Erythroblast (primary cell): Measurements from ENCODE around the gene DIP2A.
A peak's percentile ranks its signal among the peaks of the same experiment; 100 is the strongest.
"Not testable (repeated sequence)": the region's sequence is repeated elsewhere in the genome, so short reads cannot be mapped to it uniquely, and the experiment has no call there.

Experiments used
- DNase-seq, 2 experiments: peaks; one replicate each; lab custom pipeline; 2025; lab: John Stamatoyannopoulos, UW
- GATA1 ChIP-seq: IDR thresholded peaks from 2 replicates; pipeline ENCODE4 v1.6.1; 2011; ENCODE audit warnings: low read depth, mild to moderate bottlenecking, control low read depth, low read length, moderate library complexity
- POLR2A ChIP-seq: IDR thresholded peaks from 2 replicates; pipeline ENCODE4 v1.6.1; 2011; ENCODE audit warnings: mild to moderate bottlenecking, low read length

The DIP2A gene

DNA sequence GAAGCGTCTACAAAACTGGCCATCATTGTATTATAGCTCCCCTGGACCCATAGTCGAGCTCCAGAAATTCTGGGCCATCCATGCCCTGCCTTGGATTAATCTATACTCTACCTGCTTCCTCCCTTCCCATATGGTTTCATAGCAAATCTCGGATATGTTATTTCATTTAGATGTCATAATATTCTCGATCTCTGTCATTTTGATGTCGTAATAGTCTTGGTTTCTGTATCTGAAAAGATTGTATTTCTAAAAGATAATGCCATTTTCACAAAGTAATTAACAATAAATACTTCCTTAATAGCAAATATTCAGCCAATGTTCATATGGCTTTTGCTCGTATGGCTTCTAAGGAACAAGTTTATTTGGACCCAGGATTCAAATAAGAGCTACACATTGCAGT is 35.1 kb downstream of the DIP2A start:
- TF ChIP-seq GATA1 (no peak), POLR2A (no peak)
- DNase-seq, result no peak

DNA sequence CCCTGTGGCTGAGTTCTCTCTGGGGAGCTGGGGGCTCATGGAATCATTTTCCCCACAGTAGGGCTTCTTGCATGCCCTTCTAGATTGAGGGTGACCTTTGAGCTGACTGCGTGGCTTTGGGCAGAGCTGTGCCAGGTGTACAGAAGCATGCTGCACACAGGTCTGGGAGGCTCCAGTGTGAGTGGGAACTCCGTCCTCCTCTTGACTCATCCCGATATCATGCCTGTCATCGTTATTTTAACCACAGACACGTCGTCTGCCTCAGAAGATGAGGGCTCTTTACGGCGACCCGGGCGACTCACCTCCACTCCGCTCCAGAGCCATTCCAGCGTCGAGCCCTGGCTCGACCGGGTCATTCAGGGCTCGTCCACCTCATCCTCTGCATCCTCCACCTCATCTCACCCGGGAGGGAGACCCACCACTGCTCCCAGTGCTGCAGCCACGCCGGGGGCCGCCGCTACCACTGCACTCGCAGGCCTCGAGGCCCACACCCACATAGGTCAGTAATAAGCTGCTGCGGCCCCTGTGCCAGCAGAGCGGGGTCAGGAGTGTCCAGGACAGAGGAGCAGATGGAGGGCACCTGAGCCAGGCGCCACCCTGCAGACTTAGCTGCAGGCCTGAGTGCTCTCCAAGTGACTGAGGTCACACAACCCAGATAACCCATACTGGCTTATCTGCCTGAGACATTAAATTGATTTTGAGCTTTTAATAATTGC is 39.8 kb downstream of the DIP2A start:
- no peak for TF ChIP-seq POLR2A
- TF ChIP-seq GATA1, result no peak
- DNase-seq, result no peak

- no peak for TF ChIP-seq GATA1
- TF ChIP-seq POLR2A, result no peak
- peak in 1 of 2 experiments; percentile 21 for DNase-seq
These were observed 41.7 kb downstream of the DIP2A start for GRCh38 chr21:46500224-46500861.

DNA sequence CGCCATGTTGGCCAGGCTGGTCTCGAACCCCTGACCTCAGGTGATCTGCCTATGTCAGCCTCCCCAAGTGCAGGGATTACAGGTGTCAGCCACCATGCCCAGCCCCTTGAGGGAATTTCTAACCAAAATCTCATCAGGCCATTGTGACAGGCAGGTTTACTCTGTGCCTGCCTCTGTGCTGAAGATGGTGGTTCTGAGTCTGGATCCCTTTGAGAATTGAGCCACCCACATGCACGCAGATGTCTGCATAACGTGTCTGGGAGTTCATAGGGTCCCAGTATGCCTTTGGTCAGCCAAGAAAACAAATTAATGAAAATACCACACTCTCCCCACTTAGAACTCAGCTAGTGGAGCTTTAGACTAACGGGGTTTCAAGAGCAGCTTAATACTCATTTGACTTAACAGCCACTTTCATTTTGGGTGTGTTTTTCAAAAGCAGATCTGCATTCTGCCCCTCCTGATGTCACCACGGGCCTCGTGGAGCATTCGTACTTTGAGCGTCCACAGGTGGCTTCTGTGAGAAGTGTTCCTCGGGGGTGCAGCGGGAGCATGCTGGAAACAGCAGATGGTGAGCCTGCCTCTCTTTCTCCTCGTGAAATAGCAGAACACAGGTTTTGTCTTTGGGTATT is 45.3 kb downstream of the DIP2A start:
- no peak for DNase-seq

DNA sequence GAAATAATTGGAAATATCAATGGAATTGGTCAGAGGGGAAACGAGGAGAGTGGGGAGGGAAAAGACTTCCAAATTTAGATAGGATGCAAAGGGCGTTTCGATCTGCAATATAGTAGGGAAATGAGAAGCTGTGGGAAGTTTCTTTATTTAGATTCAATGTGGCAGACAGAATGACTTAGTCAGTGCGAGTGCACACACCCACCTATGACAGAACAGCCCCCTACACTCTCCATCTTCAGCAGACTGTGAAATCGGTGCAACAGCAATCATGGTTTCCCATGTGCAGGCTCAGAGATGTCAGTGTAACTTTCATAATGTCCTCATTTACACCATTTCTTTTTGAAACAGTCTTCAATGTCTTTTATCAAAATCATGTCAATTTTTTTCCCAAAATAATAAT is 46.0 kb downstream of the DIP2A start:
- DNase-seq, result no peak
- TF ChIP-seq POLR2A (no peak), GATA1 (no peak)

More for the DNA sequence above, 45.3 kb downstream of the DIP2A start:
- TF ChIP-seq GATA1 (no peak), POLR2A (no peak)

- TF ChIP-seq POLR2A, result no peak
- TF ChIP-seq GATA1, result no peak
- no peak for DNase-seq
These were observed 48.9 kb downstream of the DIP2A start for GRCh38 chr21:46507562-46507961.

- no peak for TF ChIP-seq POLR2A
- no peak for TF ChIP-seq GATA1
- peak; percentile 18 to 29 for DNase-seq
These were observed 51.2 kb downstream of the DIP2A start for GRCh38 chr21:46509741-46510502.

- no peak for DNase-seq
- TF ChIP-seq POLR2A, result no peak
- no peak for TF ChIP-seq GATA1
These were observed 56.4 kb downstream of the DIP2A start for GRCh38 chr21:46515109-46515508.

- DNase-seq, result no peak
- no peak for TF ChIP-seq GATA1
- TF ChIP-seq POLR2A, result no peak
These were observed 57.4 kb downstream of the DIP2A start for GRCh38 chr21:46516068-46516467.

- TF ChIP-seq POLR2A, result no peak
- TF ChIP-seq GATA1, result no peak
- no peak for DNase-seq
These were observed 58.7 kb downstream of the DIP2A start for GRCh38 chr21:46517361-46517760.

DNA sequence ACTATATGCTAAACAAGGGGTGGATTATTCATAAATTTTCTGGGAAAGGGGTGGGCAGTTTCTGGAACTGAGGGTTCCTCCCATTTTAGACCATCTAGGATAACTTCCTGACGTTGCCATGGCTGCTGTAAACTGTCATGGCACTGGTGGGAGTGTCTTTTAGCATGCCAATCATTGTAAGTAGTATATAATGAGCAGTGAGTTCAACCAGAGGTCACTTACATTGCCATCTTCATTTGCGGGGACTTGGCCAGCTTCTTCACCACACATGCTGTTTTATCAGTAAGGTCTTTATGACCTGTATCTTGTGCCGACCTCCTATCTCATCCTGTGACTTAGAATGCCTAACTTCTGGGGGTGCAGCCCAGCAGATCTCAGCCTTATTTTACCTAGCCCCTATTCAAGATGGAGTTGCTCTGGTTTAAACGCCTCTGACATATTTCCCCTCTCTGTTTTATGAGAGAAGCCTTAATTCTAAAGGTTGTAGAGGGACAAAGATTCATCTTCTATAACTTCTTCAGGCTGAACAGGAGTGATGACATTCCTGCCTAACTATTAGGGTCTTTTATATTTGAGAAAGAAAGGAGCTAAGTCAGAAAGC is 60.4 kb downstream of the DIP2A start:
- DNase-seq, result peak; percentile 19 to 41
- TF ChIP-seq GATA1 (no peak), POLR2A (no peak)

DNA sequence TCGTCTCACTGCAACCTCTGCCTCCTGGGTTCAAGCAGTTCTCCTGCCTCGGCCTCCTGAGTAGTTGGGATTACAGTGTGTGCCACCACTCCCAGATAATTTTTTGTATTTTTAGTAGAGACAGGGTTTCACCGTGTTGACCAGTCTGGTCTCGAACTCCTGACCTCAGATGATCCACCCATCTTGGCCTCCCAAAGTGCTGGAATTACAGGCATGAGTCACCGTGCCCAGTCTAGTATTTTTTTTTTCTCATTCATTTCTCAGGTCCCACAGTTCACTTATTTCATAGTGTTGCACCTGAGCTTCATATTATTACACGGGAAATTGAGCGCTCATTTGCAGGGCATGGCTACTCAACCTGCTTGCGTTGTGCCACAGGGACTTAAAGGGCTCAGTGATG is 68.7 kb downstream of the DIP2A start:
- DNase-seq, result not testable (repeated sequence)

DNA sequence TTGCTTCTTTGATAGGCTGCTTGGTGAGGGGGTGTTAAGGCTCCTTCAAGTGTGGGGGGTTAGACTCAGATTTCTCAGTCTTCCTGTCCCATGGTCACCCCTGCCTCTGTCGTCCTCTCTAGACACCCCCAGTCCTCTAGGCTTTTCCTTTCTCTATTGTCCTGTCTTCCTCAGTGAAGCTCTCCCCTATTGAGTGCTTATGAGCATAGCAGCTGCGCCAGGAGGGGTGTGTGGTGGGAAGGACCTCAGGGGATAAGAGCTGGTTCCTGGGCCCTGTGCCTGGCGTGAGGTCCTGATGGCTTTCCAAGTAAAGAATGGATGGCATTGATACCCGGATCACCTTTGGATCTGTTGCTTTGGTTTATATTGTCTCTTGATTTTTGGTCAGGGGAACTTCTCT is 69.1 kb downstream of the DIP2A start:
- no peak for TF ChIP-seq POLR2A
- TF ChIP-seq GATA1, result no peak
- no peak for DNase-seq
